CD4-positive, alpha-beta T cell treated with Interleukin-21 for 1 hour (primary cell): ENCODE measurements around the gene GRK7.
"Not testable (repeated sequence)": the region's sequence is repeated elsewhere in the genome, so short reads cannot be mapped to it uniquely, and the experiment has no call there.

Experiments
- DNase-seq: peaks from one replicate; pipeline ENCODE4 v3.0.0-alpha.2; 2020

Gene GRK7

GRCh38 chr3:141796889-141797781 lies 33.9 kb downstream of the GRK7 start:
- DNase-seq, result peak; percentile 37

- DNase-seq, result peak; percentile 3
These were observed 34.7 kb downstream of the GRK7 start for GRCh38 chr3:141797819-141798447.

- DNase-seq, result no peak
These were observed 35.2 kb downstream of the GRK7 start for GRCh38 chr3:141798448-141798845.

- DNase-seq, result no peak
These were observed 39.3 kb downstream of the GRK7 start for GRCh38 chr3:141802316-141803077.

GRCh38 chr3:141803538-141803937 lies 40.3 kb downstream of the GRK7 start:
- not testable (repeated sequence) for DNase-seq

GRCh38 chr3:141804447-141804777 lies 41.2 kb downstream of the GRK7 start:
- no peak for DNase-seq

GRCh38 chr3:141804778-141805639 lies 41.8 kb downstream of the GRK7 start:
- DNase-seq, result no peak

- no peak for DNase-seq
These were observed 44.2 kb downstream of the GRK7 start for GRCh38 chr3:141807277-141808033.

GRCh38 chr3:141808586-141808985 lies 45.4 kb downstream of the GRK7 start:
- DNase-seq, result no peak

GRCh38 chr3:141810161-141810560 lies 47.0 kb downstream of the GRK7 start:
- DNase-seq, result no peak

GRCh38 chr3:141811348-141811747 lies 48.1 kb downstream of the GRK7 start:
- no peak for DNase-seq

GRCh38 chr3:141812084-141812483 lies 48.9 kb downstream of the GRK7 start:
- DNase-seq, result no peak

- no peak for DNase-seq
These were observed 49.4 kb downstream of the GRK7 start for GRCh38 chr3:141812586-141812985.
